ENCODE measurements around the gene SKIC2.
"Not testable (repeated sequence)": the region's sequence is repeated elsewhere in the genome, so short reads cannot be mapped to it uniquely, and the experiment has no call there.

The SKIC2 gene
- 89.1 reads per million, percentile 80 among the genes with 10 or more reads in this experiment for total RNA-seq

- DNase-seq: peak; percentile 97
Measured at GRCh38 chr6:31958741-31959739, at the start of gene SKIC2, which contains the start of gene NELFE. Gene SKIC2 (plus strand): TSS chr6:31959175. CDS start chr6:31959193, 18 bp downstream. Gene NELFE (minus strand): TSS chr6:31958971. CDS start chr6:31958446, 525 bp downstream.

- not testable (repeated sequence) for DNase-seq
Measured at GRCh38 chr6:31909298-31909697, 49.7 kb upstream of the SKIC2 start.

- DNase-seq: no peak
Measured at GRCh38 chr6:31911826-31912585, 47.0 kb upstream of the SKIC2 start.

GRCh38 chr6:31915351-31915750 lies 43.6 kb upstream of the SKIC2 start:
- DNase-seq: no peak

GRCh38 chr6:31915756-31916155 lies 43.2 kb upstream of the SKIC2 start:
- no peak for DNase-seq

GRCh38 chr6:31918069-31918720 lies 40.8 kb upstream of the SKIC2 start:
- no peak for DNase-seq

- no peak for DNase-seq
Measured at GRCh38 chr6:31919624-31920303, 39.2 kb upstream of the SKIC2 start.

- no peak for DNase-seq
Measured at GRCh38 chr6:31920811-31921210, 38.2 kb upstream of the SKIC2 start.

GRCh38 chr6:31922942-31923341 lies 36.0 kb upstream of the SKIC2 start:
- DNase-seq: no peak

GRCh38 chr6:31927242-31927862 lies 31.6 kb upstream of the SKIC2 start, which contains the start of gene C2:
Gene C2 (plus strand): TSS chr6:31927717. CDS start chr6:31927753, 36 bp downstream.
- DNase-seq: no peak

GRCh38 chr6:31927863-31928671 lies 30.9 kb upstream of the SKIC2 start:
- no peak for DNase-seq

GRCh38 chr6:31928672-31928939 lies 30.4 kb upstream of the SKIC2 start:
- no peak for DNase-seq

GRCh38 chr6:31930962-31931361 lies 28.0 kb upstream of the SKIC2 start:
- DNase-seq: no peak

- not testable (repeated sequence) for DNase-seq
Measured at GRCh38 chr6:31932137-31932536, 26.8 kb upstream of the SKIC2 start.

GRCh38 chr6:31933537-31933936 lies 25.4 kb upstream of the SKIC2 start:
- no peak for DNase-seq

GRCh38 chr6:31935021-31935420 lies 24.0 kb upstream of the SKIC2 start:
- no peak for DNase-seq

GRCh38 chr6:31935823-31936222 lies 23.2 kb upstream of the SKIC2 start:
- DNase-seq: no peak

- no peak for DNase-seq
Measured at GRCh38 chr6:31940256-31940664, 18.7 kb upstream of the SKIC2 start.

GRCh38 chr6:31943742-31944141 lies 15.2 kb upstream of the SKIC2 start:
- no peak for DNase-seq

GRCh38 chr6:31945154-31945506 lies 13.8 kb upstream of the SKIC2 start:
- no peak for DNase-seq

Data from effector CD4-positive, alpha-beta T cell (primary cell).